SU-DHL-6 (cell line): ENCODE results near the gene ITPR1.

Experiments used
- H2AFZ ChIP-seq: fragments of 200-600 bp; sonication (generic); 2 replicates; pipeline ENCODE4 v1.6.1; 2014; ENCODE audit warnings: low read depth, mild to moderate bottlenecking, moderate library complexity, mixed read lengths, antibody characterized with exemption, low read length; ENCODE audit not compliant: severe bottlenecking
- H3F3A ChIP-seq: fragments of 200-600 bp; shearing (Covaris generic); 2 replicates; pipeline ENCODE4 v1.6.0; 2016; ENCODE audit warnings: antibody characterized with exemption, mild to moderate bottlenecking; ENCODE audit not compliant: insufficient read depth
- H3K27ac ChIP-seq: fragments of 200-600 bp; sonication (generic); 2 replicates; pipeline ENCODE4 v1.5.1; 2016; ENCODE audit warnings: low read depth, mild to moderate bottlenecking, low read length, moderate library complexity, mixed read lengths
- H3K27me3 ChIP-seq: fragments of 200-600 bp; sonication (generic), shearing (Covaris generic); 2 replicates; pipeline ENCODE4 v1.6.0; 2014; ENCODE audit warnings: mild to moderate bottlenecking, low read length
- H3K36me3 ChIP-seq: fragments of 200-600 bp; sonication (generic); 2 replicates; pipeline ENCODE4 v1.6.1; 2014; ENCODE audit warnings: mild to moderate bottlenecking, low read length, mixed read lengths
- H3K4me2 ChIP-seq: fragments of 300-600, 200-600 bp; shearing (Covaris generic), sonication (generic); 2 replicates; pipeline ENCODE4 v1.6.0; 2014; ENCODE audit warnings: low read length, low read depth, mild to moderate bottlenecking; ENCODE audit not compliant: poor library complexity, severe bottlenecking
- H3K4me3 ChIP-seq: fragments of 200-600 bp; sonication (generic); 2 replicates; pipeline ENCODE4 v1.5.1; 2014; ENCODE audit warnings: antibody characterized with exemption, low read length, mild to moderate bottlenecking, mixed read lengths; ENCODE audit not compliant: insufficient read depth, poor library complexity, severe bottlenecking
- H3K79me2 ChIP-seq: fragments of 200-600 bp; sonication (generic); 2 replicates; pipeline ENCODE4 v1.6.1; 2014; ENCODE audit warnings: mild to moderate bottlenecking, low read length, moderate library complexity; ENCODE audit not compliant: insufficient read depth
- H3K9ac ChIP-seq: fragments of 200-600 bp; sonication (generic); 2 replicates; pipeline ENCODE4 v1.7.0; 2014; ENCODE audit warnings: mild to moderate bottlenecking, low read length
- H3K9me2 ChIP-seq: fragments of 200-600 bp; sonication (generic); replicated peaks from 2 replicates; pipeline ENCODE4 v1.6.1; 2014; ENCODE audit warnings: low read length; ENCODE audit not compliant: insufficient read depth
- H3K9me3 ChIP-seq: fragments of 200-600 bp; sonication (generic); 2 replicates; pipeline ENCODE4 v1.6.1; 2014; ENCODE audit warnings: low read length, mixed read lengths; ENCODE audit not compliant: insufficient read depth
- H4K20me1 ChIP-seq: fragments of 200-600 bp; sonication (generic); 2 replicates; pipeline ENCODE4 v1.6.1; 2014; ENCODE audit warnings: low read depth, mild to moderate bottlenecking, antibody characterized with exemption, low read length, moderate library complexity, mixed read lengths
- CTCF ChIP-seq: fragments of 200-600 bp; sonication (generic); IDR thresholded peaks from one replicate; pipeline ENCODE4 v1.5.1; 2017; ENCODE audit warnings: antibody characterized with exemption, mild to moderate bottlenecking, low read length, moderate library complexity; ENCODE audit not compliant: insufficient read depth, poor library complexity, severe bottlenecking
- EZH2phosphoT487 ChIP-seq: fragments of 200-600 bp; sonication (generic), shearing (Covaris generic); conservative IDR thresholded peaks from 2 replicates; pipeline ENCODE4 v1.6.1; 2018; ENCODE audit warnings: mild to moderate bottlenecking, antibody characterized with exemption, low read length, moderate library complexity, mixed read lengths

Gene ITPR1

GRCh38 chr3:4471907-4472306, 21.2 kb upstream of the ITPR1 start:
- Histone ChIP-seq H4K20me1 (no peaks in the 10 kb centered on the region), H3K9me2 (no peaks in the 10 kb centered on the region), H2AFZ (no peak overlapping the region), H3K9me3 (0 out of 2 replicates have a peak, but pooled peaks cover 7% of the 10 kb centered on the region), H3K9ac (no peak overlapping the region), H3K27ac (no peak overlapping the region), H3K4me3 (no peak overlapping the region), H3K27me3 (no peaks in the 10 kb centered on the region), H3F3A (no peaks in the 10 kb centered on the region), H3K79me2 (no peaks in the 10 kb centered on the region), H3K36me3 (no peaks in the 10 kb centered on the region), H3K4me2 (no peak overlapping the region)
- no peak for TF ChIP-seq EZH2phosphoT487
- no peak for TF ChIP-seq CTCF

DNA sequence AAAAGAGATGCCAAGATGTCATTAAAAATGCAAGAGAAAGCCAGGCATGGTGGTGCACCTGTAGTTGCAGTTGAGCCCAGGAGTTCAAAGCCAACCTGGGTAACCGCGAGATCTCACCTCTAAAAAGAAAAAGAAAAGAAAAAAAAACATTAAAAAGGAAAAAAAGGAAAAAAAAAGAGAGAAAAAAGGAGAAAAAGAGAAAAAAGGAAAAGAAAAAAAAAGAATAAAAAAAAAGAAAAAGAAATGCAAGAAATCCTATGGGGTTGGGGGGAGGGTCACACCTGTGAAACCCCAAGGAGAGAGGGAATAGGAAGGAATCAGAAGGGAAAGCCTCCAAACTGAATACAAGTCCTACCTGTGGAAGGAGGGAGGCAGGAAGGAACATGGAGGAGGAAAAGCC, 20.8 kb upstream of the ITPR1 start:
- Histone ChIP-seq H3F3A (no peaks in the 10 kb centered on the region), H3K27ac (no peak overlapping the region), H2AFZ (no peak overlapping the region), H3K9me3 (0 out of 2 replicates have a peak, but pooled peaks cover 7% of the 10 kb centered on the region), H3K9ac (no peak overlapping the region), H3K4me3 (no peak overlapping the region), H3K9me2 (no peaks in the 10 kb centered on the region), H3K27me3 (no peaks in the 10 kb centered on the region), H3K36me3 (no peaks in the 10 kb centered on the region), H3K79me2 (no peaks in the 10 kb centered on the region), H3K4me2 (no peak overlapping the region), H4K20me1 (no peaks in the 10 kb centered on the region)
- TF ChIP-seq EZH2phosphoT487 (no peak), CTCF (no peak)

GRCh38 chr3:4472766-4473165, 20.4 kb upstream of the ITPR1 start:
- Histone ChIP-seq H3K9me3 (0 out of 2 replicates have a peak, but pooled peaks cover 7% of the 10 kb centered on the region), H3K27me3 (no peaks in the 10 kb centered on the region), H3K79me2 (no peaks in the 10 kb centered on the region), H3K9me2 (no peaks in the 10 kb centered on the region), H3K9ac (no peak overlapping the region), H3K4me3 (no peak overlapping the region), H3K27ac (no peak overlapping the region), H2AFZ (no peak overlapping the region), H3K4me2 (no peak overlapping the region), H4K20me1 (no peaks in the 10 kb centered on the region), H3K36me3 (no peaks in the 10 kb centered on the region), H3F3A (no peaks in the 10 kb centered on the region)
- TF ChIP-seq CTCF (no peak), EZH2phosphoT487 (no peak)
